SU-DHL-6 (cell line): ENCODE measurements around the gene NTM.

Source experiments
- H2AFZ ChIP-seq: fragments of 200-600 bp; sonication (generic); 2 replicates; pipeline ENCODE4 v1.6.1; 2014; ENCODE audit warnings: low read depth, mild to moderate bottlenecking, moderate library complexity, mixed read lengths, antibody characterized with exemption, low read length; ENCODE audit not compliant: severe bottlenecking
- H3F3A ChIP-seq: fragments of 200-600 bp; shearing (Covaris generic); 2 replicates; pipeline ENCODE4 v1.6.0; 2016; ENCODE audit warnings: antibody characterized with exemption, mild to moderate bottlenecking; ENCODE audit not compliant: insufficient read depth
- H3K27ac ChIP-seq: fragments of 200-600 bp; sonication (generic); 2 replicates; pipeline ENCODE4 v1.5.1; 2016; ENCODE audit warnings: low read depth, mild to moderate bottlenecking, low read length, moderate library complexity, mixed read lengths
- H3K27me3 ChIP-seq: fragments of 200-600 bp; sonication (generic), shearing (Covaris generic); 2 replicates; pipeline ENCODE4 v1.6.0; 2014; ENCODE audit warnings: mild to moderate bottlenecking, low read length
- H3K36me3 ChIP-seq: fragments of 200-600 bp; sonication (generic); 2 replicates; pipeline ENCODE4 v1.6.1; 2014; ENCODE audit warnings: mild to moderate bottlenecking, low read length, mixed read lengths
- H3K4me2 ChIP-seq: fragments of 300-600, 200-600 bp; shearing (Covaris generic), sonication (generic); 2 replicates; pipeline ENCODE4 v1.6.0; 2014; ENCODE audit warnings: low read length, low read depth, mild to moderate bottlenecking; ENCODE audit not compliant: poor library complexity, severe bottlenecking
- H3K4me3 ChIP-seq: fragments of 200-600 bp; sonication (generic); 2 replicates; pipeline ENCODE4 v1.5.1; 2014; ENCODE audit warnings: antibody characterized with exemption, low read length, mild to moderate bottlenecking, mixed read lengths; ENCODE audit not compliant: insufficient read depth, poor library complexity, severe bottlenecking
- H3K79me2 ChIP-seq: fragments of 200-600 bp; sonication (generic); 2 replicates; pipeline ENCODE4 v1.6.1; 2014; ENCODE audit warnings: mild to moderate bottlenecking, low read length, moderate library complexity; ENCODE audit not compliant: insufficient read depth
- H3K9ac ChIP-seq: fragments of 200-600 bp; sonication (generic); 2 replicates; pipeline ENCODE4 v1.7.0; 2014; ENCODE audit warnings: mild to moderate bottlenecking, low read length
- H3K9me2 ChIP-seq: fragments of 200-600 bp; sonication (generic); replicated peaks from 2 replicates; pipeline ENCODE4 v1.6.1; 2014; ENCODE audit warnings: low read length; ENCODE audit not compliant: insufficient read depth
- H3K9me3 ChIP-seq: fragments of 200-600 bp; sonication (generic); 2 replicates; pipeline ENCODE4 v1.6.1; 2014; ENCODE audit warnings: low read length, mixed read lengths; ENCODE audit not compliant: insufficient read depth
- H4K20me1 ChIP-seq: fragments of 200-600 bp; sonication (generic); 2 replicates; pipeline ENCODE4 v1.6.1; 2014; ENCODE audit warnings: low read depth, mild to moderate bottlenecking, antibody characterized with exemption, low read length, moderate library complexity, mixed read lengths
- EZH2phosphoT487 ChIP-seq: fragments of 200-600 bp; sonication (generic), shearing (Covaris generic); conservative IDR thresholded peaks from 2 replicates; pipeline ENCODE4 v1.6.1; 2018; ENCODE audit warnings: mild to moderate bottlenecking, antibody characterized with exemption, low read length, moderate library complexity, mixed read lengths
- TF ChIP-seq, protein P1 (sequence below): fragments of 200-600 bp; sonication (generic); IDR thresholded peaks from one replicate; pipeline ENCODE4 v1.5.1; 2017; ENCODE audit warnings: antibody characterized with exemption, mild to moderate bottlenecking, low read length, moderate library complexity; ENCODE audit not compliant: insufficient read depth, poor library complexity, severe bottlenecking

NTM gene

GRCh38 chr11:131579932-131580387 is 209.5 kb downstream of the NTM start:
- H3K27me3 ChIP-seq: no peaks in the 10 kb centered on the region
- no peaks in the 10 kb centered on the region for H3K9me2 ChIP-seq
- no peak overlapping the region for H2AFZ ChIP-seq
- no peak overlapping the region for H3K4me2 ChIP-seq
- no peak overlapping the region for H3K9ac ChIP-seq
- H3K79me2 ChIP-seq: no peaks in the 10 kb centered on the region
- no peaks in the 10 kb centered on the region for H4K20me1 ChIP-seq
- no peaks in the 10 kb centered on the region for H3K36me3 ChIP-seq
- no peak overlapping the region for H3K27ac ChIP-seq
- H3F3A ChIP-seq: no peaks in the 10 kb centered on the region
- TF ChIP-seq, protein P1, sequence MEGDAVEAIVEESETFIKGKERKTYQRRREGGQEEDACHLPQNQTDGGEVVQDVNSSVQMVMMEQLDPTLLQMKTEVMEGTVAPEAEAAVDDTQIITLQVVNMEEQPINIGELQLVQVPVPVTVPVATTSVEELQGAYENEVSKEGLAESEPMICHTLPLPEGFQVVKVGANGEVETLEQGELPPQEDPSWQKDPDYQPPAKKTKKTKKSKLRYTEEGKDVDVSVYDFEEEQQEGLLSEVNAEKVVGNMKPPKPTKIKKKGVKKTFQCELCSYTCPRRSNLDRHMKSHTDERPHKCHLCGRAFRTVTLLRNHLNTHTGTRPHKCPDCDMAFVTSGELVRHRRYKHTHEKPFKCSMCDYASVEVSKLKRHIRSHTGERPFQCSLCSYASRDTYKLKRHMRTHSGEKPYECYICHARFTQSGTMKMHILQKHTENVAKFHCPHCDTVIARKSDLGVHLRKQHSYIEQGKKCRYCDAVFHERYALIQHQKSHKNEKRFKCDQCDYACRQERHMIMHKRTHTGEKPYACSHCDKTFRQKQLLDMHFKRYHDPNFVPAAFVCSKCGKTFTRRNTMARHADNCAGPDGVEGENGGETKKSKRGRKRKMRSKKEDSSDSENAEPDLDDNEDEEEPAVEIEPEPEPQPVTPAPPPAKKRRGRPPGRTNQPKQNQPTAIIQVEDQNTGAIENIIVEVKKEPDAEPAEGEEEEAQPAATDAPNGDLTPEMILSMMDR: no peak
- no peak for TF ChIP-seq EZH2phosphoT487
- H3K9me3 ChIP-seq: no peaks in the 10 kb centered on the region
- no peak overlapping the region for H3K4me3 ChIP-seq

GRCh38 chr11:131580476-131580875 is 210.1 kb downstream of the NTM start:
- Histone ChIP-seq H3K9me3 (no peaks in the 10 kb centered on the region), H3K79me2 (no peaks in the 10 kb centered on the region), H3K27me3 (no peaks in the 10 kb centered on the region), H3K4me3 (no peak overlapping the region), H3K27ac (no peak overlapping the region), H3K36me3 (no peaks in the 10 kb centered on the region), H3F3A (no peaks in the 10 kb centered on the region), H3K9ac (no peak overlapping the region), H3K4me2 (no peak overlapping the region), H2AFZ (no peak overlapping the region), H4K20me1 (no peaks in the 10 kb centered on the region), H3K9me2 (no peaks in the 10 kb centered on the region)
- no peak for TF ChIP-seq EZH2phosphoT487
- TF ChIP-seq, protein P1: no peak

- Histone ChIP-seq H3K9ac (no peak overlapping the region), H2AFZ (no peak overlapping the region), H3K27me3 (no peaks in the 10 kb centered on the region), H3K9me2 (no peaks in the 10 kb centered on the region), H3K4me3 (no peak overlapping the region), H4K20me1 (no peaks in the 10 kb centered on the region), H3K79me2 (no peaks in the 10 kb centered on the region), H3K36me3 (no peaks in the 10 kb centered on the region), H3K9me3 (no peaks in the 10 kb centered on the region), H3K4me2 (no peak overlapping the region), H3K27ac (no peak overlapping the region), H3F3A (no peaks in the 10 kb centered on the region)
- no peak for TF ChIP-seq EZH2phosphoT487
- TF ChIP-seq, protein P1: no peak
These were observed 210.6 kb downstream of the NTM start for GRCh38 chr11:131581046-131581445.

DNA sequence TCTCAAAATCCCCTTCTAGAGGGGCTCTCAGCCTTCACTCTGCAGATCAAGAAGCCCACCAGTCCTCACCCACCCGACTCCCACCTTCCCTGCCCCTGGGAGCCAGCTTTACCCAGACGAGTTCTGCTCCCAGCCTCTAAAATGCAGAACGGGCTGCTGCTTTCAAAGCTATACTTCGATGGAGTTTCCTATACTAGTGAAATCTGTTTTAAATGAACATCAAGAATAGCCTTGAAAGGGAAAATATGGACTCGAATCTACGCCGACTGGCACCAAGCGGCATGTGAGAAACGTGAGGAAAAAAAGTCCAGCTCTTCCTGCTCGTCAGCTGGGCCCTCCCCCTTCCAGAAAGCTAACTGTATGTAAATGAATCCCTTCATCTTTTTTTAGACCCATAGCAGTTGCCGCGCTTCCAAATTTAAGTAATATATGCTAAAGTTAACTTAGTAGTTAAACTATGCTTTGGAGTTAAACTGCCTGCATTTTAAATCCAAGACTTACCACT is 211.7 kb downstream of the NTM start:
- H3K4me3 ChIP-seq: no peak overlapping the region
- H3K79me2 ChIP-seq: no peaks in the 10 kb centered on the region
- no peaks in the 10 kb centered on the region for H3K36me3 ChIP-seq
- H3K27me3 ChIP-seq: no peaks in the 10 kb centered on the region
- H3K9ac ChIP-seq: no peak overlapping the region
- no peaks in the 10 kb centered on the region for H3K9me3 ChIP-seq
- no peaks in the 10 kb centered on the region for H4K20me1 ChIP-seq
- no peaks in the 10 kb centered on the region for H3F3A ChIP-seq
- no peak overlapping the region for H3K4me2 ChIP-seq
- H3K27ac ChIP-seq: no peak overlapping the region
- no peaks in the 10 kb centered on the region for H3K9me2 ChIP-seq
- TF ChIP-seq, protein P1: no peak
- TF ChIP-seq EZH2phosphoT487: no peak
- no peak overlapping the region for H2AFZ ChIP-seq
